ENCODE measurements around the gene STEAP1B. TPM values are rescaled to one million over a fixed set of nuclear protein-coding genes. Genes with fewer than 3 reads are reported as not detected.
"Not testable (repeated sequence)": the region's sequence is repeated elsewhere in the genome, so short reads cannot be mapped to it uniquely, and the experiment has no call there.

STEAP1B gene
- total RNA-seq, 4 donors from 2014 or later = 1.6 to 2.2 (median 1.6) TPM

GRCh38 chr7:22504519-22504918 is 4.5 kb upstream of the STEAP1B start:
- H3K4me1 ChIP-seq; H3K36me3 ChIP-seq; H3K9me3 ChIP-seq; intact Hi-C loops (cut with DNase I); DNase-seq (ENCODE audit: extremely low spot score); H3K27ac ChIP-seq (replicated peaks in 1 of 4); H3K4me3 ChIP-seq: not testable (repeated sequence)
- TF ChIP-seq CTCF (IDR thresholded peaks at IDR 0.05) = peak in 1 of 3 experiments; percentile 6
- H3K27me3 ChIP-seq = peaks cover 0 to 13% (median 0%) of the 10 kb centered on the region in 4 donors
- WGBS = 61% methylated on average over 3 of the region's 3 CpGs

- H3K36me3 ChIP-seq; H3K27ac ChIP-seq (replicated peaks in 1 of 4): not testable (repeated sequence)
- WGBS = 61% methylated on average over 5 of the region's 5 CpGs
Observed at GRCh38 chr7:22502104-22502503, 2.1 kb upstream of the STEAP1B start.

GRCh38 chr7:22501336-22501735 is 1.3 kb upstream of the STEAP1B start:
- intact Hi-C loops (cut with DNase I); H3K4me1 ChIP-seq; H3K27ac ChIP-seq (replicated peaks in 1 of 4); H3K9me3 ChIP-seq; H3K4me3 ChIP-seq; H3K36me3 ChIP-seq; DNase-seq (ENCODE audit: extremely low spot score): not testable (repeated sequence)
- 27% methylated on average over 4 of the region's 4 CpGs for WGBS
- peak in 2 of 3 experiments; percentile 32 to 37 for TF ChIP-seq CTCF (IDR thresholded peaks at IDR 0.05)
- peaks cover 0 to 13% (median 0%) of the 10 kb centered on the region in 4 donors for H3K27me3 ChIP-seq

More at GRCh38 chr7:22502104-22502503, 2.1 kb upstream of the STEAP1B start:
- H3K27me3 ChIP-seq = peaks cover 0 to 13% (median 0%) of the 10 kb centered on the region in 4 donors
- intact Hi-C loops (cut with DNase I); H3K4me1 ChIP-seq; H3K4me3 ChIP-seq; H3K9me3 ChIP-seq; DNase-seq (ENCODE audit: extremely low spot score): not testable (repeated sequence)

GRCh38 chr7:22499044-22499443 is 944 bp downstream of the STEAP1B start:
- WGBS = 92% methylated on average over 5 of the region's 5 CpGs
- Histone ChIP-seq H3K4me3 (no peak overlapping the region), H3K27ac (replicated peaks in 1 of 4) (no peak overlapping the region), H3K27me3 (peaks cover 0 to 8% (median 0%) of the 10 kb centered on the region in 4 donors), H3K9me3 (no peaks in the 10 kb centered on the region), H3K36me3 (no peaks in the 10 kb centered on the region), H3K4me1 (peaks cover 0 to 10% (median 7%) of the 10 kb centered on the region in 4 donors)
- DNase-seq (ENCODE audit: extremely low spot score) = no peak
- no peak for TF ChIP-seq POLR2AphosphoS5 (IDR thresholded peaks at IDR 0.05)
- no peak for TF ChIP-seq EP300 (IDR thresholded peaks at IDR 0.05)
- no peak for TF ChIP-seq CTCF (IDR thresholded peaks at IDR 0.05)
- TF ChIP-seq POLR2A (IDR thresholded peaks at IDR 0.05; ENCODE audit: low read depth) = no peak
- intact Hi-C loops (cut with DNase I) = no loop called here

GRCh38 chr7:22496912-22497311 is 3.1 kb downstream of the STEAP1B start:
- not testable (repeated sequence) for H3K9me3 ChIP-seq

GRCh38 chr7:22496296-22496888 is 3.6 kb downstream of the STEAP1B start:
- DNase-seq (ENCODE audit: extremely low spot score); intact Hi-C loops (cut with DNase I); H3K27me3 ChIP-seq; H3K4me1 ChIP-seq; H3K27ac ChIP-seq (replicated peaks in 1 of 4); H3K36me3 ChIP-seq; H3K9me3 ChIP-seq; H3K4me3 ChIP-seq: not testable (repeated sequence)
- WGBS = 83% methylated on average over 6 of the region's 6 CpGs

More at GRCh38 chr7:22496912-22497311, 3.1 kb downstream of the STEAP1B start:
- H3K27ac ChIP-seq (replicated peaks in 1 of 4); H3K4me3 ChIP-seq; DNase-seq (ENCODE audit: extremely low spot score); intact Hi-C loops (cut with DNase I); H3K4me1 ChIP-seq; H3K27me3 ChIP-seq; H3K36me3 ChIP-seq: not testable (repeated sequence)
- WGBS = 60% methylated on average over 2 of the region's 2 CpGs

GRCh38 chr7:22493160-22493925 is 6.6 kb downstream of the STEAP1B start:
- H3K36me3 ChIP-seq; H3K4me3 ChIP-seq; DNase-seq (ENCODE audit: extremely low spot score); H3K27me3 ChIP-seq; H3K4me1 ChIP-seq; H3K9me3 ChIP-seq; intact Hi-C loops (cut with DNase I); H3K27ac ChIP-seq (replicated peaks in 1 of 4): not testable (repeated sequence)
- WGBS = 93% methylated on average over 3 of the region's 4 CpGs

All from esophagus muscularis mucosa (tissue), 4 donors.